H9 (cell line): ENCODE measurements around the gene LINGO1. TPM values are rescaled to one million over a fixed set of nuclear protein-coding genes. Genes with fewer than 3 reads are reported as not detected.

Source experiments
- DNase-seq: peaks from one replicate; pipeline ENCODE4 v3.0.0-alpha.2; 2017
- H2AFZ ChIP-seq: one replicate; pipeline ENCODE4 v1.6.1; 2013; ENCODE audit warnings: mild to moderate bottlenecking, low read length, control low read depth, moderate library complexity
- H2AK5ac ChIP-seq: 2 replicates; pipeline ENCODE4 v1.6.1; 2013; ENCODE audit warnings: low read length, control low read depth, mixed read lengths; ENCODE audit not compliant: insufficient read length
- H2BK120ac ChIP-seq: one replicate; pipeline ENCODE4 v1.6.1; 2013; ENCODE audit warnings: low read depth, mild to moderate bottlenecking, low read length, control low read depth, inconsistent platforms; ENCODE audit not compliant: poor library complexity, severe bottlenecking
- H2BK12ac ChIP-seq: 2 replicates; pipeline ENCODE4 v1.6.1; 2013; ENCODE audit warnings: low read length, control low read depth, mixed read lengths, low read depth; ENCODE audit not compliant: insufficient read length
- H2BK15ac ChIP-seq: 2 replicates; pipeline ENCODE4 v1.6.1; 2013; ENCODE audit warnings: low read depth, low read length, control low read depth
- H2BK20ac ChIP-seq: one replicate; pipeline ENCODE4 v1.6.1; 2013; ENCODE audit warnings: low read depth, mild to moderate bottlenecking, low read length, control low read depth, inconsistent platforms; ENCODE audit not compliant: poor library complexity, severe bottlenecking
- H2BK5ac ChIP-seq: 2 replicates; pipeline ENCODE4 v1.6.1; 2013; ENCODE audit warnings: low read length, control low read depth, mixed read lengths; ENCODE audit not compliant: insufficient read length
- H3K14ac ChIP-seq: 2 replicates; pipeline ENCODE4 v1.6.1; 2013; ENCODE audit warnings: low read length, control low read depth; ENCODE audit not compliant: insufficient read depth
- H3K18ac ChIP-seq: 2 replicates; pipeline ENCODE4 v1.6.1; 2013; ENCODE audit warnings: low read depth, mild to moderate bottlenecking, mixed read lengths, low read length, control low read depth; ENCODE audit not compliant: insufficient read length
- H3K23ac ChIP-seq: 2 replicates; pipeline ENCODE4 v1.6.1; 2013; ENCODE audit warnings: low read length, control low read depth, mixed read lengths, low read depth; ENCODE audit not compliant: insufficient read length
- H3K23me2 ChIP-seq: 2 replicates; pipeline ENCODE4 v1.6.1; 2013; ENCODE audit warnings: low read depth, mild to moderate bottlenecking, mixed read lengths, low read length, control low read depth; ENCODE audit not compliant: insufficient read length, poor library complexity, severe bottlenecking
- H3K27ac ChIP-seq: 2 replicates; pipeline ENCODE4 v1.5.1; 2013; ENCODE audit warnings: low read length, control low read depth, mixed read lengths, low read depth; ENCODE audit not compliant: insufficient read length
- H3K27me3 ChIP-seq: 2 replicates; pipeline ENCODE4 v1.6.1; 2013; ENCODE audit warnings: low read length, control low read depth, inconsistent platforms; ENCODE audit not compliant: insufficient read depth
- H3K4ac ChIP-seq: 2 replicates; pipeline ENCODE4 v1.6.1; 2013; ENCODE audit warnings: low read depth, mild to moderate bottlenecking, control low read depth, inconsistent platforms, low read length, moderate library complexity
- H3K4me1 ChIP-seq: 2 replicates; pipeline ENCODE4 v1.6.1; 2013; ENCODE audit warnings: low read length, control low read depth, inconsistent platforms; ENCODE audit not compliant: insufficient read depth
- H3K4me2 ChIP-seq: 2 replicates; pipeline ENCODE4 v1.6.1; 2013; ENCODE audit warnings: low read length, control low read depth, mixed read lengths; ENCODE audit not compliant: insufficient read length, insufficient read depth
- H3K56ac ChIP-seq: 2 replicates; pipeline ENCODE4 v1.6.1; 2013; ENCODE audit warnings: low read depth, mild to moderate bottlenecking, mixed read lengths, low read length, control low read depth; ENCODE audit not compliant: insufficient read length
- H3K79me1 ChIP-seq: 2 replicates; pipeline ENCODE4 v1.6.1; 2013; ENCODE audit warnings: low read depth, mild to moderate bottlenecking, moderate library complexity, low read length, control low read depth, inconsistent platforms; ENCODE audit not compliant: insufficient read depth, poor library complexity, severe bottlenecking
- H3K79me2 ChIP-seq: 2 replicates; pipeline ENCODE4 v1.6.1; 2013; ENCODE audit warnings: low read length, control low read depth, inconsistent platforms; ENCODE audit not compliant: insufficient read depth
- H3K9ac ChIP-seq: 2 replicates; pipeline ENCODE4 v1.6.1; 2013; ENCODE audit warnings: low read length, control low read depth, mixed read lengths; ENCODE audit not compliant: insufficient read length; ENCODE audit errors: extremely low read depth
- H3K9me3 ChIP-seq: one replicate; pipeline ENCODE4 v1.6.1; 2013; ENCODE audit warnings: low read depth, low read length, inconsistent platforms; ENCODE audit not compliant: control insufficient read depth
- H3T11ph ChIP-seq: one replicate; pipeline ENCODE4 v1.6.1; 2013; ENCODE audit warnings: mild to moderate bottlenecking, low read length, control low read depth, inconsistent platforms
- H4K20me1 ChIP-seq: one replicate; pipeline ENCODE4 v1.6.1; 2013; ENCODE audit not compliant: control insufficient read depth, insufficient read length, insufficient read depth
- H4K5ac ChIP-seq: 2 replicates; pipeline ENCODE4 v1.6.1; 2013; ENCODE audit warnings: low read depth, mild to moderate bottlenecking, mixed read lengths, low read length, control low read depth; ENCODE audit not compliant: insufficient read length
- H4K8ac ChIP-seq: replicated peaks from 2 replicates; pipeline ENCODE4 v1.6.1; 2013; ENCODE audit warnings: low read length, control low read depth, mixed read lengths, low read depth; ENCODE audit not compliant: insufficient read length
- H4K91ac ChIP-seq: 2 replicates; pipeline ENCODE4 v1.6.1; 2013; ENCODE audit warnings: low read depth, mild to moderate bottlenecking, moderate library complexity, mixed read lengths, low read length, control low read depth; ENCODE audit not compliant: insufficient read length
- H3K27ac Mint-ChIP-seq, 3 experiments: 2 replicates in 2 of 3; 3 replicates in 1 of 3; pipeline ENCODE4 v1.8.0; 2020 to 2021; ENCODE audit warnings: mixed read lengths in 3 of 3, mild to moderate bottlenecking in 1 of 3, moderate library complexity in 1 of 3
- H3K27me3 Mint-ChIP-seq: 2 replicates; pipeline ENCODE4 v1.8.0; 2021; ENCODE audit warnings: low read depth, mild to moderate bottlenecking, moderate library complexity, mixed read lengths
- H3K36me3 Mint-ChIP-seq, 3 experiments: 2 replicates in 2 of 3; 3 replicates in 1 of 3; pipeline ENCODE4 v1.8.0; 2020 to 2021; ENCODE audit warnings: low read depth in 3 of 3, mixed read lengths in 3 of 3; ENCODE audit not compliant: insufficient read depth in 1 of 3
- H3K4me1 Mint-ChIP-seq, 2 experiments: 2 replicates each; pipeline ENCODE4 v1.8.0; 2020; ENCODE audit warnings: mixed read lengths in 2 of 2
- H3K4me3 Mint-ChIP-seq, 2 experiments: 2 replicates in 1 of 2; 3 replicates in 1 of 2; pipeline ENCODE4 v1.8.0; 2020 to 2021; ENCODE audit warnings: mild to moderate bottlenecking in 2 of 2, mixed read lengths in 2 of 2, moderate library complexity in 1 of 2
- H3K9me3 Mint-ChIP-seq, 2 experiments: 2 replicates in 1 of 2; 3 replicates in 1 of 2; pipeline ENCODE4 v1.8.0; 2020; ENCODE audit warnings: mild to moderate bottlenecking in 2 of 2, mixed read lengths in 2 of 2, moderate library complexity in 1 of 2
- WGBS: extraction: QIAGEN DNeasy Blood & Tissue Kit; methylation state at CpG from one replicate; pipeline ENCODE4 v1.1.7; 2013; ENCODE audit warnings: missing lambda C conversion rate, low lambda C conversion rate, mixed read lengths; ENCODE audit not compliant: insufficient read length; ENCODE audit errors: extremely low coverage; 5-methylcytosine and 5-hydroxymethylcytosine counted together
- total RNA-seq: library from RNA; stranded (reverse); gene quantifications from 2 replicates; pipeline ENCODE4 v1.2.1, GENCODE V29; 2021
- TF ChIP-seq, protein P1 (sequence below): fragments of 200-600 bp; sonication (generic); conservative IDR thresholded peaks from 3 replicates; pipeline ENCODE4 v1.8.0; 2021; ENCODE audit warnings: antibody characterized with exemption, mild to moderate bottlenecking

LINGO1 gene
- total RNA-seq, 1 experiment from 2014 or later: 41.6 TPM

DNA sequence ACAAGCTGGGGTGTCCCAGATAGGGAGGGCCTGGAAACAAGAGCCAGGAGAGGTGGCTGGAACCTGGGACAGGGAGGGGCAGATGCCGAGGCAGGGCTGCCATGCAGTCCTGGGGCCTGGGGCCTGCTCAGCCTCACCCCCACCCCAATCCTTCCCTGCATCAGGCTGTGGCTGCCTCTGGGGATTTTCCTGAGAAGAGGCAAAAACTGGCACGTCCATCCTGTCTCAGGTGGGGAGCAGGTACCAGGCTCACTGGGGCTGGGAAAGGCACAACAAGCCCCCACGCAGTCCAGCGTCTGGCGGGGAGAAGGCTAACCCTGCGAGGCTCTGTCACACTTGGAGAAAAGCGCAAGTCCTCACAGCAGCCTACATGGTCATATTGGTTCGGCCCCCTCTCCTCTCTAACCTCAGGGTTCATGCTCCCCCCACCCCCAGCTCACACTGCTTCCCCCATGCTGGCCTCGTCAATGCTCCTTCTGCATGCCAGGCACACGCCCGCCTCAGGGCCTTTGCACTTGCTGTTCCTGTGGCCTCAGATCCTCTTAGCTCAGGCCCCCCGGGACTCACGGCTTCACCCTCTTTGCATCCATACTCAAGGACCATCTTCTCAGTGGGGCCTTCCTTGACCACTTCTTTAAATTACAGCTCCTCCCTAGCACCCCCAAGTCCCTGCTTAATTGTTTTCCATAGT, 53.1 kb downstream of the LINGO1 start:
- H3K36me3 Mint-ChIP-seq: no peaks in the 10 kb centered on the region
- Histone ChIP-seq H4K20me1 (no peaks in the 10 kb centered on the region), H2AK5ac (no peak overlapping the region), H3K9ac (no peak overlapping the region), H3K18ac (no peak overlapping the region), H3K9me3 (no peaks in the 10 kb centered on the region), H3T11ph (no peak overlapping the region), H2BK15ac (no peak overlapping the region), H3K27ac (no peak overlapping the region), H3K27me3 (no peaks in the 10 kb centered on the region), H3K4ac (no peak overlapping the region), H4K5ac (no peak overlapping the region), H3K23ac (no peak overlapping the region), H2BK12ac (no peak overlapping the region), H2BK20ac (no peak overlapping the region), H2BK5ac (no peak overlapping the region), H2BK120ac (no peak overlapping the region), H3K56ac (no peak overlapping the region), H3K4me2 (no peak overlapping the region), H3K79me1 (no peaks in the 10 kb centered on the region), H2AFZ (no peak overlapping the region), H3K79me2 (no peaks in the 10 kb centered on the region), H3K4me1 (no peaks in the 10 kb centered on the region), H3K23me2 (no peaks in the 10 kb centered on the region), H4K91ac (no peak overlapping the region), H3K14ac (no peak overlapping the region; the same call in 1 of the 2 replicates), H4K8ac (no peak overlapping the region)
- H3K27ac Mint-ChIP-seq: no peak overlapping the region
- TF ChIP-seq, protein P1, sequence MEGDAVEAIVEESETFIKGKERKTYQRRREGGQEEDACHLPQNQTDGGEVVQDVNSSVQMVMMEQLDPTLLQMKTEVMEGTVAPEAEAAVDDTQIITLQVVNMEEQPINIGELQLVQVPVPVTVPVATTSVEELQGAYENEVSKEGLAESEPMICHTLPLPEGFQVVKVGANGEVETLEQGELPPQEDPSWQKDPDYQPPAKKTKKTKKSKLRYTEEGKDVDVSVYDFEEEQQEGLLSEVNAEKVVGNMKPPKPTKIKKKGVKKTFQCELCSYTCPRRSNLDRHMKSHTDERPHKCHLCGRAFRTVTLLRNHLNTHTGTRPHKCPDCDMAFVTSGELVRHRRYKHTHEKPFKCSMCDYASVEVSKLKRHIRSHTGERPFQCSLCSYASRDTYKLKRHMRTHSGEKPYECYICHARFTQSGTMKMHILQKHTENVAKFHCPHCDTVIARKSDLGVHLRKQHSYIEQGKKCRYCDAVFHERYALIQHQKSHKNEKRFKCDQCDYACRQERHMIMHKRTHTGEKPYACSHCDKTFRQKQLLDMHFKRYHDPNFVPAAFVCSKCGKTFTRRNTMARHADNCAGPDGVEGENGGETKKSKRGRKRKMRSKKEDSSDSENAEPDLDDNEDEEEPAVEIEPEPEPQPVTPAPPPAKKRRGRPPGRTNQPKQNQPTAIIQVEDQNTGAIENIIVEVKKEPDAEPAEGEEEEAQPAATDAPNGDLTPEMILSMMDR: no peak
- whole genome bisulfite sequencing: no CpG with 5 or more reads among the region's 13 CpGs
- no peaks in the 10 kb centered on the region for H3K9me3 Mint-ChIP-seq
- H3K4me1 Mint-ChIP-seq: peaks cover 6 to 23% of the 10 kb centered on the region in 2 experiments
- H3K27me3 Mint-ChIP-seq: peaks cover 6% of the 10 kb centered on the region; the same call in 1 of the 2 replicates
- no peak for DNase-seq
- H3K4me3 Mint-ChIP-seq: no peak overlapping the region
